DMS153 treated with DMSO at 0.1 percent for 48 hours (cell line): ENCODE measurements around the gene NEK8.
A peak's percentile ranks its signal among the peaks of the same experiment; 100 is the strongest.
"Not testable (repeated sequence)": the region's sequence is repeated elsewhere in the genome, so short reads cannot be mapped to it uniquely, and the experiment has no call there.

ENCODE experiments used
- DNase-seq: peaks from one replicate; lab custom pipeline; 2025; ENCODE audit not compliant: unreplicated experiment; lab: John Stamatoyannopoulos, UW

NEK8 gene

GRCh38 chr17:28760601-28761562 is 32.3 kb downstream of the NEK8 start:
- DNase-seq: peak; percentile 98

- DNase-seq: no peak
Measured at GRCh38 chr17:28763137-28763799, 34.7 kb downstream of the NEK8 start.

DNA sequence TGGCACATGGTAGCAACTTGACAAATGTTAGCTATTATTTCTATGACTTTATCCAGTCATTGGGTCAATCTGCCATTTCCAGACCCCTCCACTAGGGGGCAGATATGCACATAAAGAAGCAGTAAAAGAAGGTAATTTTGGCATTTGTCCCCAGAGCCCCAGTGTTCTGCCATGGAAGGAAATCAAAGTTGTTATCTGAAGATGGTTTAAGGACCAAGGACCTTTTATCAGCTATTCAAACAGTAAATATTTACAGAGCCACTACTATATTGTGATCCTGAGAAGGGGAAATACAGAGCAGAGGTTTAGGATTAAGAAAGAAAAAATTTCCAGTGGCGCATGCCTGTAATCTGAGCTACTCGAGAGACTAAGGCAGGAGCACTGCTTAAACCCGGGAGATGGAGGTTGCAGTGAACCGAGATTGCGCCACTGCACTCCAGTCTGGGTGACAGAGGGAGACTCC is 35.2 kb downstream of the NEK8 start:
- peak; percentile 49 for DNase-seq

- DNase-seq: no peak
Measured at GRCh38 chr17:28765038-28765437, 36.5 kb downstream of the NEK8 start.

- DNase-seq: no peak
Measured at GRCh38 chr17:28773736-28774135, 45.1 kb downstream of the NEK8 start.

DNA sequence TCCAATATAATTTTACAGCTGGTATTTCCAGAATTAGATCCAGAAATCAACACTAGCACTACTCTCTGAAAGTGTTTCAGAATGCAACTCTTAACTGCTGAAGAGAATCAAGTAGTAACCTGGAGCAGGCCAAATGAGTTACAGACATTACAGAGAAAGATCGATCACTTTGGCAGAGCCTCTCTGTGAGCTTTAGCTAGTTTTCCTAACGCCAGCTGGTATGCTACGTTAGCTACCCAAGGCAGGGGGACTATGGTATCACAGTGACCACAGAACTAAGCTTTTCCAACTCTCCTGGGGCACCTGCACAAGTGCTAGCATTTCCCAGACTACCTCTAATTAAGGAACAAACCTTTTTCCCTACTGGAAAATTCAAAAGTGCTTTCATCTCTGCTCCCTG is 45.6 kb downstream of the NEK8 start:
- DNase-seq: no peak

GRCh38 chr17:28777178-28777577 is 48.6 kb downstream of the NEK8 start:
- DNase-seq: no peak

DNA sequence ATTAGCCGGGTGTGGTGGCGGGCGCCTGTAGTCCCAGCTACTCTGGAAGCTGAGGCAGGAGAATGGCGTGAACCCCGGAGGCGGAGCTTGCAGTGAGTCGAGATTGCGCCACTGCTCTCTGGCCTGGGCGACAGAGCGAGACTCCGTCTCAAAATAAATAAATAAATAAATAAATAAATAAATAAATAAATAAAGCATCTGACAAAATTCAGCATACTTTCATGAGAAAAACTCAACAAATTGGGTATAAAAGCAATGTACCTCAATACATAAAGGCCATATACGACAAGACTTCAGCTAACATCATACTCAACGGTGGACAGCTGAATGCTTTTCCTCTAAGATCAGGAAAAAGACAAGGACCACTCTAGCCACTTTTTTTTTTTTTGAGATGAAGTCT is 51.0 kb downstream of the NEK8 start:
- not testable (repeated sequence) for DNase-seq

- DNase-seq: no peak
Measured at GRCh38 chr17:28783161-28783560, 54.6 kb downstream of the NEK8 start.

GRCh38 chr17:28788100-28788499 is 59.5 kb downstream of the NEK8 start:
- DNase-seq: no peak
